NCI-H128 (cell line): Measurements from ENCODE around the gene GNG13.

Experiments
- DNase-seq: peaks from one replicate; lab custom pipeline; 2025; ENCODE audit not compliant: unreplicated experiment; lab: John Stamatoyannopoulos, UW

GNG13 gene

DNA sequence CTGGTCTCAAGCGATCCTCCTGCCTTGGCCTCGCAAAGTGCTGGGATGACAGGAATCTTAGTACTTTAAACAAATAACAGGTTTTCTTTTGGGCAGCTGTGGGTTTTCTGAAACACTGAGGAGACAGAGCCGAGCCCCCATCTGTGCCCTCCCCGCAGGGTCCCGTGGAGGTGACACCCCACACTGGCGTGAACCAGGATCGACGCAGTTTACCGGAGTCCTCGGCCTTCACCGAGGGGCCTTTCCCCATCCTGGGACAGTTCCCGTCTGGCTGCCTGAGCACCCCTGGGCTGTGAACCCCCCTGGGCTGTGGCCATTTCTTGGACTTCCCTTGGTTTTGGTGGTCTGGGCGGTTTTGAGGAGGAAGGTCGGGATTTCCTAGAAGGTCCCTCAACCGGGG lies 15.3 kb upstream of the GNG13 start:
- DNase-seq = no peak

DNA sequence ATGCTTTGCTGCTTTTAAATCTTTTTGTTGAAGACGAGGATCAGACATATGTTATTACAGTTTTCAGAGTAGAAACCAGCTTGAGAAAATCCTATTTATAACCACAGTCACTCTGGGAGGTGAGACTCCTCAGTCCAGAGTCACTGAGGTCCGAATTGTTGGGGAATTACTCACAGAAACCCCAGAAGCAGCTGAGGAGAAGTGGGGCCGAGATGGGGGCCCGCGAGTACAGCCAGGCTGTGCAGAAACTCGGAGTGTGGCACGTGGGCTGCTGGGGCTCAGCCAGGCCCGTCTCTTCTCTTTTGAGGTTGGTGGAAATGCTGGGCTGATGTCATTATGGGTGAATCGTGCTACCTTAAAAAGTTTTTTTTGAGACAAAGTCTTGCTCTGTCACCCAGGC lies 14.4 kb upstream of the GNG13 start:
- DNase-seq = no peak

DNA sequence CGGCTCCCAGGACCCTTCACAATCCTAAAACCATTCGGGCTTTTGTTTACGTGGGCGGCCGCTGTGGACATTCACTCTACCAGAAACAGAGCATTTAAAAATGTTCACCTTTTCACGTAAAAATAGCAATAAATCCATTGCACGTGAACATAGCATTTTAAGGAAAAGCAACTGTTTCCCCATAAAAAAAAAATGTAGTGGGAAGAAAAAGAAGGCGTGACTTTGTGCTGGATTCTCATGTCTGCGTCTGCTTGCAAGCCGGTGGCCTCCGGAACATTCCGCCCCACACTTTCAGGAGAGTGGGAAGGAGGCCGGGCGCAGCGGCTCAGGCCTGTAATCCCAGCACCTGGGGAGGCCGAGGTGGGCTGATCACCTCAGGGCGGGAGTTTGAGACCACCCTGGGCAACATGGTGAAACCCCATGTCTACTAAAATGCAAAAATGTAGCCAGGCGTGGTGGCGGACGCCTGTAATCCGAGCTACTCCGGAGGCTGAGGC lies 13.4 kb upstream of the GNG13 start:
- no peak for DNase-seq

DNA sequence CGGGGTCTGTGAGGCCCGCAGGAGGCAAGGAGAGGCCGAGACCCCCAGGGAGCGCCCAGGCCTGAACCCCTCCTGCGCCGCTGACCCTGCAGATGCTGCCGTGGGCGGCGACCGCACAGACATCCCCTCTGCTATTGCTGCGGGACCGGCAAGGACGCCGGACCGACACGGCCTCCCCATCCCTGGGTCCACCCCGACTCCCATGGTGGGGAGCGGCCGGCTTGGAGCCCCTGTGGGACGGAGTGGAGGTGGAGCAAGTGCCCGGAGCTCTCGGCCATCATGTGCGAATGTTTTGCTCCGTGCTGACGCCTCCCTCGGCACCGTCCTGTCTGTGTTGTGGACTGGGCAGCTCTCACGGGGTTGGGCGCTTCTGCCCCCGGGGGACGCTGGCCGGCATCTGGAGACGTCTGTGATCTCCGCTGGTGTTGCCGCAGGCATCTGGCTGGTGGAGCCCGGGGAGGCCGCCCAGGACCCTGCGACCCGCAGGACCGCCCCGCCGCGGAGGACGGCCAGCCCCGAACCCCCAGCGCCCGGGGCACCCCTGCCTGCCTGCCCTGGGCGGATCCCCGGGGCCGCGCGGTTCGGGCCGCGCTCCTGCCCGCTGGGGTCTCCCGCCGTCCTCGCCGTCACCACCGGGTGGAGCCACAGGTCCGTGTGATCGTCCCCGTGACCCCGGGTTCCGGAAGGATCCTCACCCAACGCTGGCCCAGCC lies 12.8 kb upstream of the GNG13 start:
- no peak for DNase-seq

DNA sequence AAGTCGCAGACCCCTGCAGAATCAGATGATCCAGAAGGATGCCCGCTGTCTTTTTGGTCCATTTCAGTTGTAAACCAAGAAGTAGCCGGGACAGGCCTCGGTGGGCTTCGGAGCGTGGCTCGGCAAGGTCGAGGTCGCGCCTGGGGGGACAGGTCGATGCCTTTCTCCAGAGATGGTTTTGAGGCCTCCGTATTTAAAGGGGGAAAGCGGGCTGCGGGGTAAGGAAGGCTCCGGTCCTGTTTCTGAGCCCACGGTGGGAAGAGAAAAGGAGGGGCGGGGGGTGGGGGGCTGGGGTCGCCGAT lies 7.5 kb upstream of the GNG13 start:
- no peak for DNase-seq

DNA sequence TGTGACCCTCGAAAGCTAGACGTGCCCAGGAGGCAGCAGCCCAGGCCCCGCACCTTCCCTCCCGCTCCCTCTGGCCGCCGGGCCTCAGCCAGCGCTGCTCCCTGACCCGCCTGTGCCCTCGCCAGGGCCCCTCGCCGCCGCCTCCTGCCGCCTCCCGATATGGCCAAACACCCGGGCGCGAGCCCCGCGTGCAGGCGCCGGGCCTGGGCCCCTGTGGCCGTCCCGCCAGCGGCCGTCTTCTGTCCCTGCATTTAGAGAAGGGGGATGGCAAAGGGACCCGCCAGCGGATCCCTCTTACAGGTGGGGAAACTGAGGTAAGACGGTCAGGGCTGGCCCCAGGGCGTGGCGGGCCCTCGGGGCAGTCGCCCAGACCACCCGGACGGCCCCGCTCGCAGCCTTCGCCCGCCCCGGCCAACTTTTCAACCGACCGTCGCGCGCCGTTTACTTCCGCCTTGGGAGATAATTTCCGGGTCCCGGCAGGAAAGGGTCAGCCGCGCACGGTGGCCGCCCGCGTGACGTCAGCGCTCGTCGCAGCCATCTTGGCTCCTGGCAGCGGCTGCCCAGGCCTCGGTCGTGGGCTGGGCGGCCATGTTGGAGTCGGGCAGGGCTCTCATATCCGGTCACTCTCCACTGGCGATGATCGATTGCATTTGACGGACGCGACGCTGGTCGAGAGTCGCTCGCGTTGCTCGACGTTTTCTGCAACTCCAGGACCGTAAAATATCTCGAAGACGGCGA lies 7.0 kb upstream of the GNG13 start:
- DNase-seq = peak; percentile 46

DNA sequence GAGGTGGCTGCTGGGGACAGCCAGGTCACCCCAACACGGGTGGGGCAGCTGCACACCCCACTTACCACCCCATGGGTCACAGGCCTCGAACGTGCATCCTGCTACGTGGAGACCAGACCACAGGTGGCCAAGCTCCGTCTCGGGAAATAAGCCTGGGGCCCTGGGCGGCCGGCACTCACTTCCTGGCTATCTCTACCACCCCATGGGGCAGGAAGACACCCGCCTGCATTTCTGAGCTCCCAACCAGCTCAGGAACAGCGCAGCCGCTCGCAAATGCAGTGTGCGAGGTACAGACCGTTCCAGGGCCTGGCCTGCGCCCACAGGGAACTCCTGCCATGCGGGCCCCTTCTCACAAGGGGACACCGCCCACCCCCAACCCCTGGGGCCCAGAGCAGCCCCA lies 4.9 kb upstream of the GNG13 start:
- no peak for DNase-seq

DNA sequence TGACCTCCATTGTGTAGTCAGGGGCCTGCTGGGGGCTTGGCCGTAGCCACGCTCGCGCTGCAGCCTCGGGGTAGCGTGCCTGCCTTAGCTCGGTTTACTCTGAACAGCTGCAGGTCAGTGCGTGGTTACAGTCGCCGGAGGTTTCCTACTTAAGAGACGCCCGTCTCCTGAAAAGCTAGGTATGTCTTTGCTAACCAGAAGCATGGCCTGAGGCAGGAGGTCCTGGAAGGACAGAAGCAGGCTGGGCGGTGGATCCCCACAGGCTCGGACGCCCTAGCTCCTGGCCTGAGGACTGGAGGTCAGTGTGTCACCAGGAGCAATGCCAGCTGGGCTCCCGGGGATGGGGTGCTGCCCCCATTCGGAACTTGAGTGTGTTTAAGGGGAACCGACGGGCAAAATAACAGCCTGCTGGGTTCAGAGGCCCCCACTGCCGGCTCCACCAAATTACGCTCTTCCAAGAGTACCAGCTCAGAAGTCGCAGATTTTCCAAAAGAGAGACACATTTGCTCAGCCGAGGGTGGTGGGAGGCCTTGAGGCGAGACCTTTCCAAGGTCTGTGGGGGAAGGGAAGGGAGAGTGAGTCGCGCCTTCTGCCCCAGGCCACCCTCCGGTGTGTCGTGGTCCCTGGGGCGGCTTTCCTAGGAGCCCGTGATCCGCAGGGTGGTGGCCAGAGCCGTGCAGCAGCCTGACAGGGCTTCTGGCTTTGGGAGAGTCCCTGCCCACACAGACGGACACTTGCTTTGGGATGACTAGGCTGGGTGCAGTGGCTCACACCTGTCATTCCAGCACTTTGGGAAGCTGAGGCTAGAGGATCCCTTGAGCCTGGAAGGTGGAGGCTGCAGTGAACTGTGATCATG lies 3.9 kb upstream of the GNG13 start:
- DNase-seq = no peak

DNA sequence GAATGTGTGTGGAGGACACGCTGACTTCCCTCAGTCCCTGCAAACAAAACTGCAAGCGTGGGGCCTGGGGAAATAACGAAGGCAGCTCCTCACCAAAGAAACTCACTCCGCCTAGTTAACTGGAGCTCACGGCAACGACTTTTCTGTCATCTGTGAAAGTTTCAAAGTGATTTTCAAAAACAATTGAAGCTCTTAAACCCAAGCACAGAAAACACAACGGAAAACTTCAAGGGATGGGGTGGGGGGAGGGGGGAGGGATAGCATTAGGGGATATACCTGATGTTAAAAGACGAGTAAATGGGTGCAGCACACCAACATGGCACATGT lies 3.2 kb upstream of the GNG13 start:
- no peak for DNase-seq

DNA sequence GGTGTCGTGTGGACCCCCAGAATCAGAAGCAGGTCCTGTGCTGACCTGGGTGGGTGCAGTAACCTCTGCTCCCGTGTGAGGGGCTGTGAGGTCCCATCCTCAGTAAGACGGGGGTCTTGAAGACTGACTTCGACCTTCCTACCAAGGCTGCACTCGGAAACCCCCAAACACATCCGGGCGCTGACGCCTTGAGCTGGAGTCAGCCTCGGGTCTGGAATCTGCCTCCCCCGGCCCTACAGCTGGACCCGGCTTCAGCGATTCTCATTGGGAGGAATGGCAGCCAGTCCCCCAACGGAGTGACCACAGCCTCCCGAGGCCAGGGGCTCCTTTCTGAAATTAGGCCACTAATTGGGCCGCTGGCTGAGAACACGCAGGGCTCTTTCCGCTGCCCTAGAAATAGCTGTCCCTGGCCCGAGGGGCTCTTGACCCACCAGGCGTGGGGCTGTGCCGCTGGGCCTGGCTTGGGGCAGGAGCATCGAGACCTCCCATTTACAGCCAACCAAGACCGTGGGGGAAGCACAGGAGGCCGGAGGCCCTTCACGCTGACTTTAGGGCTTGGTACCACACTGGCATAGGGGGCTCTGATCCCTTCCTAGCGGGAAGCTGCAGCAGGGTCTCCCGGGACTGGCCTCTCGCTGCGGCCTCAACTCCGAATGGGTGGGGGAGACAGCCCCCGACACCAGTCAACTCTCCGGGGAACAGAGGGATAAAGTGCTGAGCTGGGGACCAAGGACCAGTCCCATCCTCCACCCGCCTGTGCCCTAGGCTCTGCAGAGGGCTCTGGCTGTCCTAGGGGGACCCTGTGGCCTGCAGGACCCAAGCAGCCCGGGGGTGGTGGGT lies 2.6 kb upstream of the GNG13 start:
- no peak for DNase-seq

DNA sequence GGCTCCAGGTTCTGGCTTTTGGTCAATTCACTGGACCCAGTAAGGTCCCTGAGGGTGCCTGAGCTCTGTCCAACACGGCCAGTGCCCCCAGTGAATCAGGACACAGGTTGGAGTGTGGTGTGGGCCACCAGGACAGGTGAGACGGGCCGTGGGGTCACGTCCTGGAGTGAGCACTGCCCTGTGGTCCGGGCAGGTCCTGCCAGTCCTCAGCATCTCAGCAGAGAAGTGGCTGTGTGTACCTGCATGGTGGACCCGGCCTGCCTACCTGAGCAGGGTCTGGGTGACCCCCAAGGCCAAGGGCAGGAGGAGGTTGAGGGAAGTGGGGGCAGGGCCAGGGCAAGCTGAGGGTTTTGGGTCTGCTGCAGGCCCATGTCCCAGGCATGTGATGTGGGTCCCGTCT lies 1.9 kb upstream of the GNG13 start:
- no peak for DNase-seq

DNA sequence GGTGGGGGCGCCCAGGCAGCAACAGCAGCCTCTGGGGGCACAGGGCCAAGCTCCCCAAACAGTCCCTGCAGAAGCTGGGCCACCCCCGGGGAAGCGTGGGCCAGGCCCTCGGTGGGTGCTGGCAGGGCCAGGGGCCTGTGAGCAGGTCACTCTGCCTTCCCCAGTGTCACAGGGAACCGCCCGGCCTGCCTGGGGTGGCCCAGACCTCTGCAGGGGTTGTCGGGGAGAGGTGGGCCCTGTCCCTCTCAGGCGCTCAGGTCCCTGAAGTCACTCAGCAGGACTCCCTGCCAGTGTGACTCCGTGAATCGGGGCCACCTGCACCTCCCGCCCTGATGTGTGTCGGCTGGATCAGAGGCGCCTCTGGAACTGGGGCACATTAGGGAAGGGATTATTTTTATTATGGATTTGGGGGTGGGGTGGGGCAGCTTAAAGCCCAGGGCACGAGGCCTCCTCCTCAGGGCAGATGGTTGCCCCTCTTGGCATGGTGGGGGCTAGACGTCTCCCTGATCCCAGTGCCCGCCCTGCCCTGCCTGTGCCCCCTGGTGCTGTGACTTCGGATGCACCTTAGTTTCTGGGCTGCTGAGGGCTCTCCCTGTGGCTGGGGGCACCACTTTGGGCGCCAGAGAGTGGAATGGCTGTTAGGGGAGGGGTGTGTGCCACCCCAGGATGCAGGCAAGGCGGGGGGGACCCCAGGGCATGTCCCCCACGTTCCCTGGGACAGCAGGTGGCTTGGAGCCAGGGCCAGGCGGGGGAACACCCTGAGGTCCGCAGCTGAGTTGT lies 1.2 kb upstream of the GNG13 start:
- no peak for DNase-seq

DNA sequence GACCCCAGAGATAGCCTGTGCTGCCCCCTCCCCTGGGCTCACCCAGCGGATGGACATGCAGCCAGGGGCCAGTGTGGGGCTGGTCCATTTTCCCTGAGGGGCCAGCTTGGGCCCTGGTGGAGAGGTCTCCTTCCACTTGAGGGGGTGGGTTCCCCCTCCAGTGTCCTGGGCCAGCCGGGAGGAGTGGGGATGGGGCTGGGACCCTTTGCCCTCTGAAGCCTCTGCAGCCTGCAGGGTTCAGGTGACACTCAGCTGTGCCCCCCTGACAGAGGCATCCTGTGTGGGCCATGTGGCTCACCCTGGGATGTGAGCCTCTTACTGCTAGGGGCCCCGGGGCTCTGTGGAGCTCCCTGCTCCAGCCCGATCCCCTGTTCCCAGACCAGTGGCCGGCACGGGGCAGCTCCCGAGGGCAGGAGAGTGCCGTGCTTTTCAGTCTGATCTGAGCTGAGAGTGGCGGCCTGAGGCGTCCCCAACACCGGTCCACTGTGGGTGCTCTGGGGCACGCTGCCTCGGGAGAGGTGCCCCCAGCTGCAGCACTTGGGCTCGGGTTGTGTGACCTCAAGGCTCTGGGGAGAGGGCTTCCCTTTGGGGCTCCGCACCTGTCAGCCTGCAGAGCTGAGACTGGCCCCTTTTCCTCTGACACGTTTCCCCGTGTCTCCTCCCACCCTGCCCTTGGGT lies 439 bp upstream of the GNG13 start:
- DNase-seq = no peak

DNA sequence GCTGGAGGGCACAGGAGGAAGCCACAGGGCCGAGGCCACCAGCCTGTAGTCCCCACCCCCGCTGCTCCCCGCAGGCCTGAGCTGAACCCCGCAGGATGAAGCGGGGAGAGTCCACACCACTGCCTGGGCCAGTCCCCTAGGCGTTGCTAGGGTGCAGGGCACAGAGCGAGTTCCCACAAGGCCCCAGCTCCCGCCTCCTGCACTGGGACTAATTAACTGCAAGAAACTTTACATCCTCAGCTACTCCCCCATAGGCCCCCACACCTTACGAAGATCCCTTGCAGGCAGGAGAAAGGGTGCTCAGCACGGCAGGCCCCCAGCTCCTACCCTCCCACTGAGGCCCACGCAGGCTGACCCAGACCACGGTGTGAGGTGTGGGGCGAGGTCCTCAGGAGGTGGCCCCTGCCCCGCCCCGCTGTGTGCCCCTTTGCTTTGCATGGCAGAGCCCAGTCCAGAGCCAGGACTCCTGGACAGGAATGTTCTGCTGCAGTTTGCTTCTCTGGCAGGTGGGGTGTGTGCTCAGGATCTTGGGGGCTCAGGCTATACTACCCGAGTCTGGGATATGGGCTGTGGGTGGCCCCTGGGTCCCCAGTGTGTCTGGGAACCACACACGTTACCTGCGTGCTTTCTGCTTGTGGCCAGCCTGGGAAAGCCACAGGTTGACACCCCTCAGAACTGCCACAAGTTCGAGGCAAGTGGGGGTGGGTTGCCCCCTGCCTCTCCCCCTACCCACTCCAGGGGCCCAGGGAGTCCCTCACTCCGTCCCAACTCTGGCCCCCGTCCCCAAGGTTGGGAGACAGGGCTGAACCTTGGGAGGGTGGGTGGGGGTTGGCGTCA lies 1.2 kb downstream of the GNG13 start:
- no peak for DNase-seq

DNA sequence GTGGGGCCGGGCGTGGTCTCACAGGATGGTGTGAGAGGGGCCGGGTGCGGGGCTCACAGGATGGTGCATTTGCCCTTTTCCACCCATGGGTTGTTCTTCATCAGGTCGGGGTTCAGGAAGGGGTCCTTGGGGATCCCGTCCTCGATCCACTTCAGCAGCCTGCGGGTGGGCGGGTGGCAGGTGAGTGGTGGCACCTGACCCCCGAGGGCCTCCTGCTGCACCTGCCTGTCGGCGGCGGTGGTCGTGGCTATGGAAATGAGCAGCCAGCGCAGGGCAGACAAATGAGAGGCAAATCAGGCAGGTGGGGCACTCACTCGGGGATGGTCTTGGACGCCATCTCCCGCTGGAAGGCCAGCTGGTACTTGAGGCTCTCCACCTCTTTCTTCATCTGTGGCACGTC lies 1.9 kb downstream of the GNG13 start:
- DNase-seq = no peak

DNA sequence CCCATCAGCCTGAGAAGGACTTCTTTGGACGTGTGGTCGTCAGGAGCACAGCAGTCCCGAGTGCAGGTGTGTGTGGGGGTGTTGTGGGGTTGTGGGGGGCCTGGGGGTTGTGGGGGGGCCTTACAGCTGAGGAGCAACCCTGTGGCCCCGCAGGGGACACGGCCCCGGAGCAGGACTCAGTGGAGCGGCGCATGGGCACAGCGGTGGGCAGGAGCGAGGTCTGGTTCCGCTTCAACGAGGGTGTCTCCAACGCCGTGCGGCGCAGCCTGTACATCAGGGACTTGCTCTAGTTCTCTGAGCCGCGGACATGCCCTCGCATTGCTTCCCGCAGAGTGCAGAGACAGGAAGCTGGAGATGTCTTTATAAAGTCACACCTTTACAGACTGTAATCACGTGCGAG lies 2.8 kb downstream of the GNG13 start:
- no peak for DNase-seq

DNA sequence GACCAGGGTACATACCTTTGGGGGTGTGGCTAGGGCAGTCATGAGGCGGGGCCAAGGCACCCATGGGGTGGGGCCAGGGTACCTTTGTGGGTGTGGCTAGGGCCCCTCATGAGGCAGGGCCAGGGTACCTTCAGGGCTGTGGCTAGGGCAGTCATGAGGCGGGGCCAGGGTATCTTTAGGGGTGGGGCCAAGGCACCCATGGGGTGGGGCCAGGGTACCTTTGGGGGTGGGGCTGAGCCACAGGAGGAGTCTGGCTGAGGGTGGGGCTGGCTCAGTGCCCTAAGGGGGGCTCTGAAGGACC lies 3.5 kb downstream of the GNG13 start:
- DNase-seq = no peak

DNA sequence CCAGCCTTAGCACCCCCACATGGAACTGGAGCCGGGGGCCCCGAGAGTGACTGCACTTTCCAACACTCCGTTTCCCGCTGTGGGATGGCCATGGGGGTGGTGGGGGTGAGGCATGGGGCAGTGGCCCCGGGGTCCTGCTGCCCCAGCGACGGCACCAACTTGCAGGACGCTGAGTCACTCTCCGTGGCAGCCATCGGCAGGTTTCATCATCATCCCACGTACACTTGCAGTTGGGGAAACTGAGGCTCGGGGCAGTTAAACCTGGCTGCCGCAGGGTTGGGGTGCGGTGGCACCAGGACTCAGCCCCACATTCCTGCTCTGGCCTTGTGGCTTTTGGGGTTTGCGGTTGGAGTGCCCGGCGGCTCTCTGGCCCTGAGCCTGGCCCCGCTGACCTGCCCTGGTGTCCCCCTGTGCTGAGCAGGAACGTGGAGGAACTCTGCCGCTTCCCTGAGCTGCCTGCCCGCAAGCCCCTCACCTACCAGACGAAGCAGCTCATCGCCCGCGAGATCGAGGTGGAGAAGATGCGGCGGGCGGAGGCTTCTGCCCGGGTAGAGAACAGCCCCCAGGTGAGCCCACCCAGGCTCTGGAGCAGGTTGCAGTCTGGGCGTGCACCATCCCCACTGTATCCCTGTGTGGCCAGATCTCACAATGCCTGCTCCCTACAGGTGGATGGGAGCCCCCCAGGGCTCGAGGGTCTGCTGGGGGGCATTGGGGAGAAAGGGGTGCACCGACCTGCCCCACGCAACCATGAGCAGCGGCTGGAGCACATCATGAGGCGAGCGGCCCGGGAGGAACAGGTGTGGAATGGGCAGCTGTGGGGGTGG lies 4.0 kb downstream of the GNG13 start:
- DNase-seq = no peak
